Activated CD8-positive, alpha-beta T cell treated with anti-CD3 and anti-CD28 coated beads, Interleukin-2, amount 10 ng/mL, durations not matched to agents 7 days and 5 days (primary cell): ENCODE results near the gene ANKRD27. TPM values are rescaled to one million over a fixed set of nuclear protein-coding genes. Genes with fewer than 3 reads are reported as not detected.
A peak's percentile ranks its signal among the peaks of the same experiment; 100 is the strongest.
"Not testable (repeated sequence)": the region's sequence is repeated elsewhere in the genome, so short reads cannot be mapped to it uniquely, and the experiment has no call there.

ENCODE experiments used
- ATAC-seq: fragments of 150-1000 bp; cut with Tn5 transposase; one replicate; pipeline ENCODE4 v1.10.0; 2021; ENCODE audit warnings: moderate library complexity
- CTCF ChIA-PET: fragments of 350-600 bp; sonication (Branson Sonifier 250); formaldehyde crosslinking; loops from one replicate; lab custom pipeline; 2021; ENCODE audit warnings: antibody characterized with exemption; lab: Charles Lee
- POLR2A ChIA-PET: fragments of 350-600 bp; sonication (Branson Sonifier 250); formaldehyde crosslinking; loops from one replicate; lab custom pipeline; 2021; ENCODE audit warnings: antibody characterized with exemption; lab: Charles Lee
- DNase-seq: peaks from one replicate; pipeline ENCODE4 v3.0.0-alpha.2; 2020
- H3K27ac Mint-ChIP-seq: one replicate; pipeline ENCODE4 v1.8.0; 2021; ENCODE audit warnings: mild to moderate bottlenecking, mixed read lengths
- H3K27me3 Mint-ChIP-seq: one replicate; pipeline ENCODE4 v1.8.0; 2021; ENCODE audit warnings: low read depth, mixed read lengths
- H3K36me3 Mint-ChIP-seq: one replicate; pipeline ENCODE4 v1.8.0; 2021; ENCODE audit warnings: low read depth, mixed read lengths
- H3K4me1 Mint-ChIP-seq: one replicate; pipeline ENCODE4 v1.8.0; 2021; ENCODE audit warnings: low read depth, mixed read lengths
- H3K4me3 Mint-ChIP-seq: one replicate; pipeline ENCODE4 v1.8.0; 2021; ENCODE audit warnings: mild to moderate bottlenecking, mixed read lengths
- H3K9me3 Mint-ChIP-seq: one replicate; pipeline ENCODE4 v1.8.0; 2022; ENCODE audit warnings: mixed read lengths; ENCODE audit not compliant: insufficient read depth
- total RNA-seq, 2 experiments: library from RNA; stranded (reverse); gene quantifications; one replicate each; pipeline ENCODE4 v1.2.3, GENCODE V29; 2021

ANKRD27 gene
- 10 to 100 TPM; 45.1 to 45.3 TPM for total RNA-seq

DNA sequence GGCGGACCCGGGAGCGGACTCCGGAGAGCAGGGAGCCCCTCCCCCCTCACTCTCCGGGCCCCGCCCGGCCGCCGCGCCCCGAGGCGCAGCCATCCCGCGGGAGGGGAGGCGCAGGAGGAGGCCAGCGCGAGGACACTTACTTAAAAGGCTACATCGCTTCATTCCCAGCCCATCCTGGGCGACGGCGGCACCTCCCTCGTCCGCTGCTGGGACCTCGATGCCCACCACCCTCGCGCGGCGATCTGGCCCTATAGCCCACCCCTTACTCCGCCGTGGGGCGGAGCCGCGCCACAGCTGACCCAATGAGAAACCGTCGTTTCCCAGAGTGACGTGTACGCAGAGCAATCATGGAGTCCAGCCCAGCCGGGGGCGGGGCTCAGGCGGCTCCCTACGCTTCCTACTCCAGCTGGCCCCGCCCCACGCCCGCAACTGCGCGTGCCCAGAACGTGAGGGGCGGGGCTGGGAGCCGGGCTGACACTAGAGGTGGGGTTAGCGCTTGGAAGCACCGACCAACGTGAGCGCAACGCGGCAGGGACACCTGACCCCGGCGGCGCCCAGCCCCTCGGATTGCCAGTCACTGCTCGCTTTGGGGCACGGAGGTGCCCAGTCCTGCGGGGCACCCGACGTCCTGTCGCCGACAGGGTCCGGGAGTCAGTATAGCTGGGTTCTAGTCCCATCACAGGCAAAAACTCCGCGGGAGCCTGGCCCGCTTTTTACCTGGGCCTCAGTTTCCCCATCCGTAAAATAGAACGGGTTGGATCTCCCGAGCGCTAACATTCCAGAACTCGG is at the start of gene ANKRD27:
ANKRD27 (minus strand) TSS at position 250 of the 789 bp plus-strand sequence. CDS start 16,165 bp downstream, outside the sequence.
- Mint-ChIP-seq H3K9me3 (no peaks in the 10 kb centered on the region), H3K4me3 (peak within 1 kb of the TSS; percentile 90), H3K27me3 (peaks cover 21% of the 10 kb centered on the region), H3K36me3 (peaks cover 5% of the 10 kb centered on the region), H3K27ac (peak within 1 kb of the TSS; percentile 88), H3K4me1 (peaks cover 42% of the 10 kb centered on the region)
- ATAC-seq (peak; percentile 98), DNase-seq (peak; percentile 98)
- CTCF ChIA-PET: interaction anchor here (0.9 to 1.8 kb wide), 4 partner anchors 10 to 75 kb away, joined by 3 to 6 read pairs (median 4); partner anchors contain the start of gene NUDT19
- POLR2A ChIA-PET: interaction anchor here (0.5 to 2.2 kb wide), 3 partner anchors 16 to 230 kb away, joined by 3 to 14 read pairs (median 3); partner anchors contain the start of gene NUDT19

DNA sequence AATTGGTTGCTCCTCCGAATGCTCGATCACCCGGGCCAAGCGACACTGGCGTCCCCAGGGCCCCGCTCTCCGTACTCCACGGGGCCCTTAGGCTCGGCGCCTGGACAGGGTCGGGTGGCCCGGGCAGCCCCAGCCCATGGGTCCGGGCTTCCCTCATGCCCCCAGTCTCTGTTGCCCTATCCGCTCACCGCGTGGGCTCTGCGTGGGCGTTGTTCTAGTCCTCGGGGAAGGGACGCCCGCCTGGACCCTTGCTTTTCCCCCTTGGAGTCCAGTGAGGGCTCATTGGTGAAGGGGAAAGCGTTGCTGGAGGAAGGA is 45.9 kb upstream of the ANKRD27 start:
- H3K27ac Mint-ChIP-seq: no peak overlapping the region
- H3K4me3 Mint-ChIP-seq: no peak overlapping the region
- DNase-seq (no peak), ATAC-seq (no peak)
- ChIA-PET CTCF (no interaction called here), POLR2A (no interaction called here)
- peaks cover 11% of the 10 kb centered on the region for H3K36me3 Mint-ChIP-seq
- no peaks in the 10 kb centered on the region for H3K9me3 Mint-ChIP-seq
- H3K4me1 Mint-ChIP-seq: no peaks in the 10 kb centered on the region
- no peaks in the 10 kb centered on the region for H3K27me3 Mint-ChIP-seq

GRCh38 chr19:32720216-32720935 is 45.4 kb upstream of the ANKRD27 start:
- POLR2A ChIA-PET: no interaction called here
- no peaks in the 10 kb centered on the region for H3K27me3 Mint-ChIP-seq

GRCh38 chr19:32719611-32720059 is 44.7 kb upstream of the ANKRD27 start, which contains the start of gene TDRD12:
Gene TDRD12, plus strand, starts transcription at chr19:32719767. Its CDS starts 306 bp downstream, at chr19:32720073.
- POLR2A ChIA-PET: no interaction called here
- ATAC-seq (no peak), DNase-seq (no peak)
- peaks cover 18% of the 10 kb centered on the region for H3K36me3 Mint-ChIP-seq
- H3K27me3 Mint-ChIP-seq: no peaks in the 10 kb centered on the region
- CTCF ChIA-PET: no interaction called here
- H3K4me3 Mint-ChIP-seq: no peak within 1 kb of the TSS
- no peak within 1 kb of the TSS for H3K27ac Mint-ChIP-seq
- no peaks in the 10 kb centered on the region for H3K4me1 Mint-ChIP-seq
- no peaks in the 10 kb centered on the region for H3K9me3 Mint-ChIP-seq

More at GRCh38 chr19:32720216-32720935, 45.4 kb upstream of the ANKRD27 start:
- ATAC-seq (no peak), DNase-seq (no peak)
- CTCF ChIA-PET: no interaction called here
- Mint-ChIP-seq H3K4me1 (no peaks in the 10 kb centered on the region), H3K4me3 (no peak overlapping the region), H3K9me3 (no peaks in the 10 kb centered on the region), H3K36me3 (peaks cover 12% of the 10 kb centered on the region), H3K27ac (no peak overlapping the region)

GRCh38 chr19:32718286-32718685 is 43.3 kb upstream of the ANKRD27 start:
- no peak for ATAC-seq
- POLR2A ChIA-PET: no interaction called here
- Mint-ChIP-seq H3K27me3 (no peaks in the 10 kb centered on the region), H3K27ac (peak overlapping the region; percentile 54), H3K4me1 (no peaks in the 10 kb centered on the region), H3K36me3 (peaks cover 26% of the 10 kb centered on the region), H3K4me3 (no peak overlapping the region), H3K9me3 (no peaks in the 10 kb centered on the region)
- CTCF ChIA-PET: interaction anchor here (1.1 kb wide), 1 partner anchor 20 kb away, joined by 4 read pairs; no protein-coding TSS in a partner anchor
- no peak for DNase-seq

GRCh38 chr19:32717496-32717895 is 42.5 kb upstream of the ANKRD27 start:
- H3K4me1 Mint-ChIP-seq: no peaks in the 10 kb centered on the region
- ATAC-seq (no peak), DNase-seq (no peak)
- ChIA-PET POLR2A (interaction anchor here (0.6 kb wide), 1 partner anchor 88 kb away, joined by 3 read pairs; no protein-coding TSS in a partner anchor), CTCF (interaction anchor here (1.1 kb wide), 1 partner anchor 21 kb away, joined by 4 read pairs; no protein-coding TSS in a partner anchor)
- H3K27ac Mint-ChIP-seq: no peak overlapping the region
- peaks cover 31% of the 10 kb centered on the region for H3K36me3 Mint-ChIP-seq
- no peaks in the 10 kb centered on the region for H3K9me3 Mint-ChIP-seq
- H3K4me3 Mint-ChIP-seq: no peak overlapping the region
- H3K27me3 Mint-ChIP-seq: no peaks in the 10 kb centered on the region

- H3K9me3 Mint-ChIP-seq, DNase-seq, H3K4me1 Mint-ChIP-seq, ATAC-seq, H3K4me3 Mint-ChIP-seq, H3K27me3 Mint-ChIP-seq, CTCF ChIA-PET, H3K27ac Mint-ChIP-seq, POLR2A ChIA-PET: not testable (repeated sequence)
- peaks cover 32% of the 10 kb centered on the region for H3K36me3 Mint-ChIP-seq
Observed at GRCh38 chr19:32716203-32716602, 41.2 kb upstream of the ANKRD27 start.

DNA sequence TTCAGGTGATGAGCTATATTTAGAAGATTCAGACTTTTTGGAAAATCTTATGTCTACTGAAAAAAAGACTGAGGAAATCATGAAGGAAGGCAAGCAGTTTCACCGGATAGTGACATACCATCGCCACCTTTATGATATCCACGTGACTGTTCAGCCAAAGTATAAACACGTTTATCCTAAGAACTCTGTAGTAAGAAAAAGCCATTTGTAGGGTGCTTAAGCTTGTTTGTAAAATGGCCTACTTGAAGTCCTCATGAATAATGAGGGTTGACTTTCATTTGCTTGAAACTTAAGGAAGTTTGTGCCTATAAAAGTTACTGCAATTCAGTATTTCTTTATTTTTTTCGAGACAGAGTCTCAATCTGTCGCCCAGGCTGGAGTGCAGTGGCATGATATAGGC is 36.8 kb upstream of the ANKRD27 start:
- DNase-seq (no peak), ATAC-seq (no peak)
- H3K27ac Mint-ChIP-seq: no peak overlapping the region
- peaks cover 18% of the 10 kb centered on the region for H3K4me1 Mint-ChIP-seq
- peaks cover 3% of the 10 kb centered on the region for H3K9me3 Mint-ChIP-seq
- H3K4me3 Mint-ChIP-seq: no peak overlapping the region
- ChIA-PET CTCF (interaction anchor here (1.1 kb wide), 1 partner anchor 10 kb away, joined by 4 read pairs; no protein-coding TSS in a partner anchor), POLR2A (no interaction called here)
- no peaks in the 10 kb centered on the region for H3K27me3 Mint-ChIP-seq
- peaks cover 46% of the 10 kb centered on the region for H3K36me3 Mint-ChIP-seq

- ChIA-PET CTCF (interaction anchor here (0.6 kb wide), 1 partner anchor 608 kb away, joined by 3 read pairs; no protein-coding TSS in a partner anchor), POLR2A (no interaction called here)
- no peak overlapping the region for H3K27ac Mint-ChIP-seq
- ATAC-seq (no peak), DNase-seq (no peak)
- peaks cover 16% of the 10 kb centered on the region for H3K9me3 Mint-ChIP-seq
- no peak overlapping the region for H3K4me3 Mint-ChIP-seq
- H3K27me3 Mint-ChIP-seq: no peaks in the 10 kb centered on the region
- H3K36me3 Mint-ChIP-seq: peaks cover 57% of the 10 kb centered on the region
- H3K4me1 Mint-ChIP-seq: peaks cover 21% of the 10 kb centered on the region
Observed at GRCh38 chr19:32709032-32709431, 34.1 kb upstream of the ANKRD27 start.

DNA sequence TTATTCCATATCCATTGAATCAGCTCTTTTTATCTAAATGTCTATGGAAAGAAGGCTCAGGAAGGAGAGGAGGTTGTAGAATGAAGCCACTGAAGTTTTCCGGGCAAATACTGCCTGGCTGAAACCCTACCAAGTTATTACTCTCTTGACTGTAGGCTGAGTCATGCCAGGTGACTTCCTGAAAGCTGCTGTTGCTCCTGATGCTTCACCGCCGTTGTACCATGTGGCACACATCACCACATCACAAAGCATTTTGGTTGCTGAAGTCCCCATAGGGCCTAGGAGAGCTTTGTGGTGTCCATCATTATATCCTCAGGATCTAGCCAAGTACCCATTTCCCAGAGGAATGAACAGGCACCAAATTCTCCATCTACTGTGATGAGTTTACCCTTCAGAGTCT is 33.5 kb upstream of the ANKRD27 start:
- Mint-ChIP-seq H3K4me1 (peaks cover 21% of the 10 kb centered on the region), H3K36me3 (peaks cover 57% of the 10 kb centered on the region), H3K27me3 (no peaks in the 10 kb centered on the region), H3K27ac (peak overlapping the region; percentile 31), H3K9me3 (peaks cover 19% of the 10 kb centered on the region), H3K4me3 (no peak overlapping the region)
- ATAC-seq (peak; percentile 64), DNase-seq (peak; percentile 60)
- ChIA-PET POLR2A (no interaction called here), CTCF (no interaction called here)

- POLR2A ChIA-PET: not testable (repeated sequence)
Observed at GRCh38 chr19:32704006-32704405, 29.0 kb upstream of the ANKRD27 start.

More at GRCh38 chr19:32704006-32704405, 29.0 kb upstream of the ANKRD27 start:
- H3K27me3 Mint-ChIP-seq, H3K27ac Mint-ChIP-seq, CTCF ChIA-PET, H3K4me3 Mint-ChIP-seq, DNase-seq, ATAC-seq: not testable (repeated sequence)
- Mint-ChIP-seq H3K9me3 (peaks cover 25% of the 10 kb centered on the region), H3K36me3 (peaks cover 83% of the 10 kb centered on the region), H3K4me1 (peaks cover 37% of the 10 kb centered on the region)
